Stimulated activated naive CD8-positive, alpha-beta T cell treated with anti-CD3 and anti-CD28 coated beads, Interleukin-15, Interleukin-2, amounts not matched to agents 100 U/mL and 50 U/mL, for 24 hours (primary cell): ENCODE measurements around the gene MAD2L2.

Source experiments
- ATAC-seq: fragments of 150-1000 bp; cut with Tn5 transposase; one replicate; pipeline ENCODE4 v1.10.0; 2021
- DNase-seq: peaks from one replicate; pipeline ENCODE4 v3.0.0; 2021

Gene MAD2L2

DNA sequence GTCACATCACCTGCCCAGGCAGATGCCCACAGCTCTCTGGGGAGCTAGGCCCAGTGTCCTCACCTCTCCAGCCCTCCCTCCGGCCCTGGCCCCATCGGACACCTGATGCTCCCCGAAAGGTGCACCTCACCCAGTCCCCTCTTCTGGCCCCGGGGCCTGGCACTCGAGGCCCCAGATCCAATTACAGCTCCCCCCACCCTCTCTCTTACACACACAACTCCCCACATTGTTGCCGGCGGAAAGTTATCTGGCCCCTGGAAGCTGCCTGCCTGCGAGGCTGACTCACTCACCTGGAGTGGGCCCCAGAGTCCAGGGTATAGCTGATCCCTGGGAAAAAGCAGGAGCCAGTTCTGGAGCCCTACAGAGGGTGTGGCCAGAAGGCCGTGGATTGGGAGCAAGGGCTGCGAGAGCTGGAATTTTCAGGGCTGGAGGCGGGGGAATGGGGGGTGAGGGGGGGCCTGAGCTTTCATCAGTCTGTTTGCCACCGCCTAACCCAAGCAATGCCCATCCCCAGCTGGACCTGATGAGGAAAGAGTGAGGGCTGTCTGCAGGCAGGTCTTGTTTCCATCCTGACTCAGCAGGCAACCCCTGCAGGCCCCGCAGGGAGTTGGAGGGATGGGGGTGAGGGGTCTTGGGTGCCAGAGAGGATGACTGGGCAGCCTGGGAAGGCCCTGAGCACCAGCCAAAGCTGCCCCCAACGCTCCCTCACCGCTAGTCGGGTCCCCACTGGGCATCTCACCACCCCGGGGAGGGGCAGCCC is 27.7 kb downstream of the MAD2L2 start:
- no peak for DNase-seq
- ATAC-seq, result no peak

DNA sequence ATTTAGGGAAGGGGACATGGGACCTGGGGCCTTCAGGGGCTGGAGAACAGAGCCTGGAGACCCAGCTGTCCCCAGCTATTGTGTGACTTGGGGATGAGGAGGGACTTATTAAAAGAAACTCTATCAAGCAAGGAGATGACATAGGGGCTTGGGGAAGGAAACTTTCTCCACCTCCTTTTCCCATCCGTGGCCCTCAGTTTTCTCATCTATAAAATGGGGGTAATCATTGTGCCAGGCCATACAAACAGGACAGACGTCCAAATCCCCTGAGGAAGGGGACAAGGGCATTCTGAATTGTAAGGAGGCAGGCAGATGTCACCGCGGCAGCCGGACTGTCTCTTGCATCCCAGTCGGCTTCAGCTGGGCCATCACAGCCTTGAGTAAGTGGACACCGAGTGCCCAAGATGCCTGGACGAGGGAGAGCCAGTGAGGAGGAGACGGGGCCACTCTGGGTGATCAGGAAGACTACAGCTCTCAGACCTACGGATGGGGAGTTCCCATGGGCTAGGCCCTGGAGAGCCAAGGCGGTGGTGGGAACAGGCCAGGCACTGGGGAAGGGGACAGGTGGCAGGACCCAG is 28.7 kb downstream of the MAD2L2 start:
- ATAC-seq (no peak), DNase-seq (no peak)

DNA sequence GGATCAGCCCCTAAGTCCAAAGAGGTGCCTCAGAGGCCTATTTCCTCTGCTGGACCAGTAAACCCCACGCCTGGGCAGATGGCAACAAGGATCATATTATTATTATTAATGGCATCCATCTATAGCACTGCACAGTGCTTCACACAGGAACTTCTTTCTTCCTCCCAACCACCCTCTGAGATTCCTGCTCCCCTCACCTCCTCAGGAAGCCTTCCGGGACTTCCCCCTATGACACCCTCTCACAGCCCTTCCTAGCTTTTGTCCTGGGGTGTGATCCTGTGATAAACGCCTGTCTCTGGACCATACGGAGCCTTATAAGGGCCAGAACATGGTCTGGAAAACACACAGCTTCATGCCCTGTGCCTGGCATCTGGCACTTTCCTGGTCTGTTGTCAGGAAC is 29.9 kb downstream of the MAD2L2 start:
- DNase-seq (no peak), ATAC-seq (no peak)

- DNase-seq (peak; percentile 89), ATAC-seq (peak; percentile 75)
Observed at GRCh38 chr1:11650331-11650991, 30.5 kb downstream of the MAD2L2 start.

GRCh38 chr1:11649624-11650330 is 31.2 kb downstream of the MAD2L2 start:
- peak; percentile 3 for ATAC-seq
- no peak for DNase-seq

GRCh38 chr1:11649237-11649623 is 31.7 kb downstream of the MAD2L2 start:
- no peak for DNase-seq
- ATAC-seq, result no peak

DNA sequence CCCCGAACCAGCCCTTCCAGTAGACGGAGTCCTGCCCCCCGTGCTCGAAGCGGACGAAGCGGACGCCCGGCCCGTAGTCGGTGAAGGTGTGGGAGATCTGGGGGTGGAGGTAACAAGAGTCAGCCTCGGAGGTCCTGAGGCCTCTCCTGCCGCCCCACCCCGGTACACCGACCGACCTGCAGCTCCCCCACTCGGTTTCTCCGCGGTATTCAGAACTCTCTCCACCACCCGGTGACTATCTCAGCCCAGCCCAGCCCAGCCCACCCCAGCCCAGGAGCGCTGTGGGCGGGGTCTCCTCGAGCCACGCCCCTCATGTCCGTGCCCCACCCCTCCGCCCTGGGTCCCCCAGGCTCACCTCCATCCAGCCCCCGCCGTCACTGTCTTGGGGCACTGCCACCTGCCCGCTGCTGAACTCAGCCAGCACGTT is 32.2 kb downstream of the MAD2L2 start:
- DNase-seq (peak; percentile 55), ATAC-seq (peak; percentile 15)

GRCh38 chr1:11648039-11648438 is 32.9 kb downstream of the MAD2L2 start:
- no peak for DNase-seq
- ATAC-seq, result no peak

GRCh38 chr1:11647333-11647732 is 33.6 kb downstream of the MAD2L2 start:
- DNase-seq (no peak), ATAC-seq (no peak)

- no peak for DNase-seq
- ATAC-seq, result no peak
Observed at GRCh38 chr1:11646317-11646716, 34.6 kb downstream of the MAD2L2 start.

GRCh38 chr1:11645670-11646265 is 35.2 kb downstream of the MAD2L2 start:
- DNase-seq (peak; percentile 89), ATAC-seq (peak; percentile 36)

DNA sequence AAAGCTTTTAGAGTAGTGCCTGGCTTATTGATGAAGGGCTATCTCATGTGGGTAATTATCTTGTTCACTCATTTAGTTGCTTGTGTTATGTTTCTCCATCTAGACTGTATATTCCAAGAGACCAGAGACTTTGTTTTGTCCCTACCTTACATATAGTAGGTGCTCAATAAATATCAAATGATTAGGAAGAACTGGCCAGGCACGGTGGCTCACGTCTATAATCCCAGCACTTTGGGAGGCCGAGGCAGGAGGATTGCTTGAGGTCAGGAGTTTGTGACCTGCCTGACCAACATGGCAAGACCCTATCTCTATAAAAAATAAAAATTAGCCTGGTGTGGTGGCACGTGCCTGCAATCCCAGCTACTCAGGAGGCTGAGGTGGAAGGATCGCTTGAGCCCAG is 35.7 kb downstream of the MAD2L2 start:
- ATAC-seq (no peak), DNase-seq (no peak)

GRCh38 chr1:11643782-11644181 is 37.2 kb downstream of the MAD2L2 start:
- no peak for DNase-seq
- no peak for ATAC-seq

DNA sequence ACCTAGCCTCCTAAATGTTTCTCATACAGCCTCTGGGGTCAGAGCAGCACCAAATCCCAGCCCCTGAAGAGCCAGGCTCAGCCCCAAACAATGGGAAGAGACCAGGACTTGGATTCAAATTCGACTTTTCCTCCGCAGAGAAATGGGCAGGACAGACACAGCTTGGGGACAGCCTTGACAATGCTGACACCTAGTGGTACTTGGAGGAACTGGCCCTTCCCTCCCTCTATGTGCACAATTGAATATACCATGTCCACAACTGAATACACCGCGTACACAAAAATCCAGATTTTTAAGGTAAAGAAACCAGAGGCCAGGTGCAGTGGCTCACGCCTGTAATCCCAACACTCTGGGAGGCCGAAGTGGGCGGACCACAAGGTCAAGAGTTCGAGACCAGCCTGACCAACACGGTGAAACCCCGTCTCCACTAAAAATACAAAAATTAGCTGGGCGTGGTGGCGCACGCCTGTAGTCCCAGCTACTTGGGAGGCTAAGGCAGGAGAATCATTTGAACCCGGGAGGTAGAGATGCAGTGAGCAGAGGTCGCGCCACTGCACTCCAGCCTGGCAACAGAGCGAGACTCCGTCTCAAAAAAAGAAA is 38.4 kb downstream of the MAD2L2 start:
- ATAC-seq, result peak; percentile 60
- peak; percentile 70 for DNase-seq

- ATAC-seq, result no peak
- no peak for DNase-seq
Observed at GRCh38 chr1:11641776-11642305, 39.1 kb downstream of the MAD2L2 start.

- ATAC-seq (no peak), DNase-seq (no peak)
Observed at GRCh38 chr1:11640944-11641343, 40.0 kb downstream of the MAD2L2 start.

- ATAC-seq (no peak), DNase-seq (no peak)
Observed at GRCh38 chr1:11640101-11640500, 40.8 kb downstream of the MAD2L2 start.

GRCh38 chr1:11639372-11639771 is 41.6 kb downstream of the MAD2L2 start:
- DNase-seq (no peak), ATAC-seq (no peak)

- ATAC-seq (no peak), DNase-seq (no peak)
Observed at GRCh38 chr1:11638121-11638520, 42.8 kb downstream of the MAD2L2 start.

DNA sequence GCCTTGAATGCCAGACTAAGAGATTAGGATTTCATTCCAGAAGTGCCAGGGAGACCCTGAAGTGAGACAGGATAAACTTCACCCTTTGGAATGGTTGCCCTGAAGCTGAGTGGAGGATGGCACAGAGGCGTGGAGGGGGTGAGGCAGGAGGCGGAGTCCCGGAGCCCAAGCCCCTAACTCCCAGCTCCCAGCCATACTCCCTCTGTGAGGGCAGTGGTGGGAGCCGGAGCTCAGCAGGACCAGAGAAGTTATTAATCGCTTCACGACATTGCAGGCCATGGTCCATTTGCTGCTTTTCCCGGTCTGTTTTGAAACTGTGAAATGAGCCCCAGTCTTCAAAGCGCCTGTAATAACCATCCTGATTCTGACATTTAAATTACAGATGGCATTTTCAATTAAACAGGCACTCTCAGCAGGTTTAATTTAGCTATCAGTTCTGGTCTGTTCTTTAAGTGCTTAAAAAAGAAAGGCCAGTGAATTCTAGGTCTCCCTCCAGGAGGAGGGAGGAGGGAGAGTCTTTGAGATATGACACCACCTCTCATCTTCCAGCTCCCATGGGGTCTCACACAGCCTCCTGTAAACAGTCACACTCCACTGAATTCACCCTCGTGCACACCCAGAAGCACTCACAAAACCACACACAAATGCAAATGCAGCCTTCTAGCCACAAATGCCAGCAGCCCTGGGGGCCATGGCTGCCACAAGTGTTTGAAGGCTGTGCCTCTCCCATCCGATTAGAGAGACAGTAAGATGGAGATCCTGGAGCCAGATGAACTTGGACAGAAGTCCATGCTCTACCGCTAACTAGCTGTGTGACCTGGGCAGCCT is 46.4 kb downstream of the MAD2L2 start:
- no peak for ATAC-seq
- DNase-seq, result no peak
